Inferior parietal cortex (tissue), 1 donor: Measurements from ENCODE around the gene TMEM271.

Experiments used
- DNase-seq: peaks from one replicate; pipeline ENCODE4 v3.0.0-alpha.2; 2016; ENCODE audit errors: extremely low spot score

The TMEM271 gene, protein sequence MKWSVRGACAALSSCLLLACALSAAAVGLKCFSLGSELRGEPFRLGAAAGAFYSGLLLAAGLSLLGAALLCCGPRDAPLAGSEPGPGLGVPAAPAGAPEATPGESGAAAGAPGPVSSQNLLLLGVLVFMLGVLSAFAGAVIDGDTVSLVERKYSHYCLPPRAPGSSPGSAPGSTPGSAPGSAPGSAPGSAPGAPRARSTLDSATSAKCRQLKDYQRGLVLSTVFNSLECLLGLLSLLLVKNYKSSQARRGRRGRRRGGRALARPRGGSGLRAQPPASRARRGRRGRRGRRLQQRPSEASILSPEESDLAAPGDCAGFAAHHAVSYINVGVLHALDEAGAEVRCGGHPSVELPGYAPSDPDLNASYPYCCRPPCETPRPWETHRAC

DNA sequence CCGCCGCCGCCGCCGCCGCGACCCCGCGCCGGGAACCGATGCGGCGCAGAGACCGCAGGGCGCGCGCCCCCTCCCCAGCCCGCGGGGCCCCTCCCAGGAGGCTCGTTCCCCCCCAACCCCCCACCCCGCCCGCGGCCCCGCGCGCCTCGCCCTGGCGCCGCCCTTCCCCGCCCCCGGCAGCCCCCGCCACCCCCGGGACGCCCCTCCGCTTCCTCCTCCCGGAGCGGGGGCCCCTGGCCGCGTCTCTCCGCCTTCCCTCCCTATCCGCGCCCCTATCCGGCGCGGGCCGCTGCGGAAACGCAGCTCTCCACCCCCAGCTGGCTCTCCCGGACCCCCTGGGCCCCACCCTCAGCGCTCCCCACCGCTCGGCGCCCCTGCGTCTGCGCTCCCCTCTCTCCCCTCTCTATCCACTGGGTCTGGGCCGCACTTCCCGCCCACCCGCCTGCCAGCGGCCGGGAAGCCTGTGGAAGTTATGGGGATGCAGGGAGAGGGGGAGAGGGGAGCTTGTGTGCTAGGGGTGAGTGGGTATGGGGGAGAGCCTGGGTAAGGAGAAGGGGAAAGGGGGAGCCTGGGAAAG, at the start of gene TMEM271:
TSS of gene TMEM271 (minus strand) at position 51 of the 577 bp plus-strand sequence. CDS start 233 bp downstream, outside the sequence.
- no peak for DNase-seq

DNA sequence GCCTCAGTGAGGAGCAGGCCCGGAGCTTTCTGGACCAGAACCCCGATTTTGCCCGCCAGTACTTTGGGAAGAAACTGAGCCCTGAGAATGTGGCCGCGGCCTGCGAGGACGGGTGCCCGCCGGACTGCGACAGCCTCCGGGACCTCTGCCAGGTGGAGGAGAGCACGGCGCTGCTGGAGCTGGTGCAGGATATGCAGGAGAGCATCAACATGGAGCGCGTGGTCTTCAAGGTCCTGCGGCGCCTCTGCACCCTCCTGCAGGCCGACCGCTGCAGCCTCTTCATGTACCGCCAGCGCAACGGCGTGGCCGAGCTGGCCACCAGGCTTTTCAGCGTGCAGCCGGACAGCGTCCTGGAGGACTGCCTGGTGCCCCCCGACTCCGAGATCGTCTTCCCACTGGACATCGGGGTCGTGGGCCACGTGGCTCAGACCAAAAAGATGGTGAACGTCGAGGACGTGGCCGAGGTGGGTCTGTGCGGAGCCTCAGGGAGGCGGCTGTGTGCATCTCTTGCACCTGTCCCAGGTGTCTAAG, 49.6 kb upstream of the TMEM271 start:
- DNase-seq, result no peak

GRCh38 chr4:624705-625590, 48.9 kb upstream of the TMEM271 start, which contains the start of gene PDE6B:
Gene PDE6B (plus strand): TSS chr4:625573. CDS start chr4:625627, 54 bp downstream.
- no peak for DNase-seq

DNA sequence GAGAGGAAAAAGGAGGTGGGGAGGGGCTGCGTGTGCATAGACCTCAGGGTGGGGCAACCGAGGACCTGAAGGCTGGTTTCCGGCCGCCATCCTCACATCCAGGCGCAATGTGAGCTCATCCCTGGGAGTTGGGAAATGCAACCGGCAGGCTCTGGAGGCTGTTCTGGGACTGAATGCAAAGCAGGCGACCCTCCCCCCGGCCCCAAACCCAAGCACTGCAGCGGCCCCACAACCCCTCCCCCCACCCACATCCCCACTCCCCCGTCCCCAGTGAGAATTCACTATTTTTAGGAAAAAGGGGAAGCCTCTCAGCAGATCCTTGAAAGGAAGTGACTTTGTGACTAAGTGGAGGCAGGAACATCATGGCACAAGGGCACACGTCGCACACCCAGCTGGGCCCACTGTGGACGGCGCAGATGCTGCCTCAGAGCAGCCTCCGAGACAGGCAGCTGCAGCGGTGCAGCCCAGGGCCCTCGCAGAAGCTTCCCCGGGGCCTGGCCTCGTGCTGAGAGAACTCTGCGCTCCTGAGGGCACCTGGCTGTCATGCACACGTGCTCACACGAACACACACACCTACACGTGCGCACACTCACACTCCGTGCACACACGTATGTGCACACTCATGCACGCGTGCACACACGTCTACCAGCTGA, 47.9 kb upstream of the TMEM271 start:
- no peak for DNase-seq

GRCh38 chr4:622996-623913, 47.2 kb upstream of the TMEM271 start:
- DNase-seq, result no peak

- DNase-seq, result no peak
Measured at GRCh38 chr4:622071-622995, 46.2 kb upstream of the TMEM271 start.

DNA sequence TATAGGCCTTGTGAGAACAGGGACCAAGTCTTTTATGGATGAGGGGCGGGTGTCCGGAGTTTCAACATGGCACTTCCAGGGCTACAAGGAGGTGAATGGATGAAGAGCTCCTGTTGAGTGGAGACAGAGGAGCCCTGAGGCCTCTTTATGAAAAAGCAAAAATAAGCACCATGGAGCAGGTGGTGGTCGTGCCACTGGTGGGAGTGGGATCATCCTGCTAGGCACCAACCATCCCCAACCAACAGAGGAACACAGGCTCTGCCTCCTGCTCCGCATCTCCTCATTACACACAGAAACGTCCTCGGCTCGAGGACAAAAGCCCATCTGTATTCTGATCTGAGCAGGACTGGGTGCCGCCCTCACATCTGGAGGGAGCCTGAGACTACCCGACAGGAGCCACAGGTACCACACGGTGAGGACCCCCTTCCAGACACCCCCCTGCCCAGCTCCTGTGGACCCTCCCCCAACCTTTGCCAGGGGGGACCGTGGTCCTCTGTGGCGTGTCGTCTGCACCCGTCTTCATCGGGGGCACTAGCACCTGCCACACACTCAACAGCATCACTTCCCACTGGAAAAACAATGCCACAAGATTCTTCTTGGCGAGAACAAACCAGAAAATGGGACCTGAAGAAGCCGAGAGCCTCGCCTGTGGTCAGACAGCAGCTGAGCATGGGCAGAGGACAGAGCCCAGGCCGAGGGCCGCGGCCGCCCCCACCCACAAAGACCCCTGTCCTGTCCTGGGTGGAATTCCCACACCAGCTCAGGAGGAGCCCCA, 45.4 kb upstream of the TMEM271 start:
- no peak for DNase-seq

GRCh38 chr4:620851-621261, 44.8 kb upstream of the TMEM271 start:
- no peak for DNase-seq

GRCh38 chr4:620201-620600, 44.1 kb upstream of the TMEM271 start:
- DNase-seq, result no peak

- no peak for DNase-seq
Measured at GRCh38 chr4:617644-618641, 41.8 kb upstream of the TMEM271 start.

GRCh38 chr4:616911-617643, 41.0 kb upstream of the TMEM271 start:
- DNase-seq, result no peak

GRCh38 chr4:616091-616490, 40.0 kb upstream of the TMEM271 start:
- no peak for DNase-seq

DNA sequence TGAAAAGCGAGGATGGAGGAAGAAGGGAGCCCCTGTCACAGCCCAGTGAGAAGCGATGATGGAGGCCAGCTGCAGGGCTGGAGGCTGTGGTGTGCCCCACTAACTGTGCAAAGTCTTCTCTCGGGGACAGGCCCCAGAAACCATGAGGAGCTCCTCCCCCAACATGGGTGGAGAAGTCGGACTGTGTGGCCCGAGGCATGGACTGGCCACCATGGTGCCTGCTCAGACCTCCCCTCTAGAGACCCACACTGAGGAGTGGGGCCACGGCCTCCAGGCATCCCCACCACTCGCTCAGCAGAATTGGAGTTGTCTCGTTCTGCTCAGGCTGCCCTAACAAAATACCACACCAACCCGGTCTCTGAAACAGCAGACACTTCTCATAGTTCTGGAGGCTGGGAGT, 37.0 kb upstream of the TMEM271 start:
- no peak for DNase-seq

- no peak for DNase-seq
Measured at GRCh38 chr4:612749-613125, 36.6 kb upstream of the TMEM271 start.

GRCh38 chr4:612052-612748, 36.1 kb upstream of the TMEM271 start:
- DNase-seq, result no peak
